HEK293T (cell line): ENCODE data around the gene STMP1.

Experiments used
- ARNT ChIP-seq: fragments of 450-650 bp; IDR thresholded peaks from 2 replicates; pipeline ENCODE4 v1.6.1; 2017; ENCODE audit warnings: mild to moderate bottlenecking
- HDGF ChIP-seq: fragments of 450-650 bp; IDR thresholded peaks from 2 replicates; pipeline ENCODE4 v1.6.1; 2017; ENCODE audit warnings: antibody characterized with exemption, borderline replicate concordance

DNA sequence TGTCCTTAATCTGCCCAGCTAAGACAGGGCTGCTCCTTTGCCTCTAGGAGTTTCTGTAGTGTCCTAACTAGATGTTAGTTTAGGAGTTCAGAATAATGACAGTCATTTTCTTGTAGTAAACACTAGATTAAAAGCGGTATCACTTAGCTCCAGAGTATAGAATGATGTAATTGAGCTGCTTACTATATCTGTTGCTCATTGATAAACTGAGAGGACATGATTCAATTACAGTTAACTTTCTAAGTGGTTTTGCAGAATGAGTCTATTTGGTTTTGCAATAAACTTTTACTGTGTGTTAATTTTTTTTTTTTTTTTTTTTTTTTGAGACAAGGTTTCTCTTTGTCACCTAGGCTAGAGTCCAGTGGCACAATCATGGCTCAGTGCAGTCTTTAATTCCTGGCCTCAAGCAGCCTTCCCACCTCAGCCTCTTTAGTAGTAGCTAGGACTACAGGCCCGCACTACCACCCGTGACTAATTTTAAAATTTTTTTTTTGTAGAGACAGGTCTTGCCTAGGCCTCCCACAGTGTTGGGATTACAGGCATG, 1.8 kb downstream of the STMP1 start:
- TF ChIP-seq HDGF (no peak), ARNT (no peak)
